Kidney epithelial cell (primary cell): ENCODE measurements around the gene CD58. TPM values are rescaled to one million over a fixed set of nuclear protein-coding genes. Genes with fewer than 3 reads are reported as not detected.

Experiments used
- DNase-seq: peaks from one replicate; pipeline ENCODE4 v3.0.0-alpha.2; 2010; ENCODE audit warnings: low read depth
- H3K27me3 ChIP-seq: 2 replicates; pipeline ENCODE4 v1.6.0; 2011; ENCODE audit warnings: low read length; ENCODE audit not compliant: control insufficient read depth, insufficient read depth
- H3K36me3 ChIP-seq: 2 replicates; pipeline ENCODE4 v1.5.1; 2011; ENCODE audit warnings: low read length; ENCODE audit not compliant: control insufficient read depth, insufficient read depth
- H3K4me3 ChIP-seq: 2 replicates; pipeline ENCODE4 v1.5.1; 2011; ENCODE audit warnings: low read depth, mild to moderate bottlenecking, control low read depth, low read length
- CTCF ChIP-seq: IDR thresholded peaks from 2 replicates; pipeline ENCODE4 v1.5.1; 2011; ENCODE audit warnings: mild to moderate bottlenecking, moderate library complexity, low read length, control low read depth, inconsistent platforms; ENCODE audit not compliant: insufficient read depth, poor library complexity, severe bottlenecking
- total RNA-seq: library from RNA; depleted of rRNA; stranded (reverse); fragments of >200 nt; gene quantifications from 2 replicates; pipeline ENCODE4 v1.2.3, GENCODE V29; 2015

Gene CD58
- total RNA-seq, 1 donor from 2014 or later: 25.4 TPM

GRCh38 chr1:116474921-116475849, 95.6 kb downstream of the CD58 start:
- Histone ChIP-seq H3K27me3 (no peaks in the 10 kb centered on the region), H3K36me3 (no peaks in the 10 kb centered on the region), H3K4me3 (no peak overlapping the region)
- TF ChIP-seq CTCF: no peak
- DNase-seq: peak; percentile 90

- no peaks in the 10 kb centered on the region for H3K27me3 ChIP-seq
- H3K36me3 ChIP-seq: no peaks in the 10 kb centered on the region
- DNase-seq: peak; percentile 83
- H3K4me3 ChIP-seq: no peak overlapping the region
- TF ChIP-seq CTCF: no peak
Observed at GRCh38 chr1:116472431-116472961, 98.3 kb downstream of the CD58 start.

DNA sequence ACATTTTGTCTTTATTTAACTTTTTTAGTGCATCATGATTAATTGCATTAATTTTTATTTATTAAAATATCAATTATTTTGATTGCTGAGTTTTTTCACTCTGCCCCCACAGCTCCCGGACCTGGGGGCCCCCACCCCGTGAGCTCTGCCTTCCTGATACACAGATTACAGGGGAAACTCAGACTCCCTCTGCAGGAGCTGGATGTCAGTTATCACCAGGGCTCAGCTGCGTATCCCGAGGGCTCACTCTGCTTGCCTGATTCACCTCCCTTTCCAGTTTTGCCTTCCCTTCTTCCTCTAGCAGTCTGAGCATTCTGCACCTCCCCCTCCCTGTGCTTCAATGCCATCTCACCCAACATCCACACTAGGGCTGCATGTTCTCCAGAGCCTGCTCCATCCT, 99.6 kb downstream of the CD58 start:
- TF ChIP-seq CTCF: no peak
- no peak for DNase-seq
- Histone ChIP-seq H3K27me3 (no peaks in the 10 kb centered on the region), H3K4me3 (no peak overlapping the region), H3K36me3 (no peaks in the 10 kb centered on the region)

- no peaks in the 10 kb centered on the region for H3K27me3 ChIP-seq
- no peak for DNase-seq
Observed at GRCh38 chr1:116470671-116471070, 100.2 kb downstream of the CD58 start.

GRCh38 chr1:116466810-116467557, 103.8 kb downstream of the CD58 start:
- Histone ChIP-seq H3K4me3 (no peak overlapping the region), H3K27me3 (peaks cover 3% of the 10 kb centered on the region), H3K36me3 (no peaks in the 10 kb centered on the region)
- DNase-seq: no peak
- no peak for TF ChIP-seq CTCF

More at GRCh38 chr1:116470671-116471070, 100.2 kb downstream of the CD58 start:
- no peak overlapping the region for H3K4me3 ChIP-seq
- no peaks in the 10 kb centered on the region for H3K36me3 ChIP-seq
- TF ChIP-seq CTCF: no peak
